ENCODE measurements around the gene DPP6.

- TF ChIP-seq, protein P1, sequence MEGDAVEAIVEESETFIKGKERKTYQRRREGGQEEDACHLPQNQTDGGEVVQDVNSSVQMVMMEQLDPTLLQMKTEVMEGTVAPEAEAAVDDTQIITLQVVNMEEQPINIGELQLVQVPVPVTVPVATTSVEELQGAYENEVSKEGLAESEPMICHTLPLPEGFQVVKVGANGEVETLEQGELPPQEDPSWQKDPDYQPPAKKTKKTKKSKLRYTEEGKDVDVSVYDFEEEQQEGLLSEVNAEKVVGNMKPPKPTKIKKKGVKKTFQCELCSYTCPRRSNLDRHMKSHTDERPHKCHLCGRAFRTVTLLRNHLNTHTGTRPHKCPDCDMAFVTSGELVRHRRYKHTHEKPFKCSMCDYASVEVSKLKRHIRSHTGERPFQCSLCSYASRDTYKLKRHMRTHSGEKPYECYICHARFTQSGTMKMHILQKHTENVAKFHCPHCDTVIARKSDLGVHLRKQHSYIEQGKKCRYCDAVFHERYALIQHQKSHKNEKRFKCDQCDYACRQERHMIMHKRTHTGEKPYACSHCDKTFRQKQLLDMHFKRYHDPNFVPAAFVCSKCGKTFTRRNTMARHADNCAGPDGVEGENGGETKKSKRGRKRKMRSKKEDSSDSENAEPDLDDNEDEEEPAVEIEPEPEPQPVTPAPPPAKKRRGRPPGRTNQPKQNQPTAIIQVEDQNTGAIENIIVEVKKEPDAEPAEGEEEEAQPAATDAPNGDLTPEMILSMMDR (IDR thresholded peaks at IDR 0.05; ENCODE audit: insufficient read depth, low read depth, low read length): no peak
- no peak for TF ChIP-seq EZH2 (IDR thresholded peaks at IDR 0.05; ENCODE audit: insufficient read depth, low read length)
Observed at GRCh38 chr7:154289119-154289518, 236.9 kb downstream of the DPP6 start.
